ENCODE results near the gene CD27. TPM values are rescaled to one million over a fixed set of nuclear protein-coding genes. Genes with fewer than 3 reads are reported as not detected.

Gene CD27
- total and polyA plus RNA-seq, 2 of the 13 experiments (the other 11 are each of a cell fraction or from before 2014, with no cell fraction given): 0.12 TPM; not detected in 1

- peak; percentile 90 for TF ChIP-seq SIN3A (IDR thresholded peaks at IDR 0.05; ENCODE audit: borderline replicate concordance, low read depth, low read length)
- no peak for TF ChIP-seq ZNF549 (CRISPR knock-in tag; IDR thresholded peaks at IDR 0.05)
- no peak for TF ChIP-seq PBX3 (CRISPR knock-in tag; IDR thresholded peaks at IDR 0.05; ENCODE audit: borderline replicate concordance)
- no peak for TF ChIP-seq ZBTB8A (CRISPR knock-in tag; IDR thresholded peaks at IDR 0.05; ENCODE audit: borderline replicate concordance, low read depth)
- 0 out of 2 replicates have a peak, but pooled peaks have one; percentile 17 for TF ChIP-seq ZSCAN29 (CRISPR knock-in tag; conservative IDR thresholded peaks at IDR 0.05)
- TF ChIP-seq CHCHD3 (CRISPR knock-in tag; IDR thresholded peaks at IDR 0.05): no peak
- no peak for TF ChIP-seq ZNF496 (CRISPR knock-in tag; IDR thresholded peaks at IDR 0.05; ENCODE audit: insufficient replicate concordance)
- peak; percentile 96 for TF ChIP-seq YY1 (IDR thresholded peaks at IDR 0.05; ENCODE audit: insufficient read depth, insufficient replicate concordance, low read depth, low read length)
- TF ChIP-seq ZNF557 (CRISPR knock-in tag; IDR thresholded peaks at IDR 0.05): no peak
- no peak for TF ChIP-seq ATRX (CRISPR knock-in tag; IDR thresholded peaks at IDR 0.05; ENCODE audit: borderline replicate concordance)
- TF ChIP-seq SMARCE1 (IDR thresholded peaks at IDR 0.05; ENCODE audit: borderline replicate concordance): no peak
- TF ChIP-seq NFKB2 (CRISPR knock-in tag; IDR thresholded peaks at IDR 0.05; ENCODE audit: borderline replicate concordance): no peak; the same call in none of the 2 replicates
- no peak for TF ChIP-seq KIAA2018 (CRISPR knock-in tag; IDR thresholded peaks at IDR 0.05; ENCODE audit: borderline replicate concordance)
- TF ChIP-seq ZEB1 (IDR thresholded peaks at IDR 0.05; ENCODE audit: insufficient replicate concordance, low read depth): no peak
- no peak for TF ChIP-seq ZNF768 (CRISPR knock-in tag; IDR thresholded peaks at IDR 0.05)
- TF ChIP-seq MAFF (IDR thresholded peaks at IDR 0.05; ENCODE audit: low read depth, low read length): no peak
- no peak; the same call in 1 of the 2 replicates for TF ChIP-seq ZFP1 (CRISPR knock-in tag; IDR thresholded peaks at IDR 0.05)
- peak; percentile 5 for TF ChIP-seq AGO2 (optimal IDR thresholded peaks at IDR 0.05; ENCODE audit: low read depth, low read length)
- TF ChIP-seq ZNF30 (CRISPR knock-in tag; IDR thresholded peaks at IDR 0.05): no peak
- TF ChIP-seq ZNF704 (CRISPR knock-in tag; IDR thresholded peaks at IDR 0.05; ENCODE audit: borderline replicate concordance): no peak
These were observed 48.2 kb downstream of the CD27 start, which contains the start of gene MRPL51 (continued) for GRCh38 chr12:6492838-6493496.
